ENCODE measurements around the gene PSMB5. TPM values are rescaled to one million over a fixed set of nuclear protein-coding genes. Genes with fewer than 3 reads are reported as not detected.
"Not testable (repeated sequence)": the region's sequence is repeated elsewhere in the genome, so short reads cannot be mapped to it uniquely, and the experiment has no call there.

Gene PSMB5
- total and polyA plus RNA-seq, 9 donors: 65.3 to 144 (median 79.9) TPM

- WGBS, 3 donors: 53 to 62% (median 55%) methylated on average over 5 of the region's 5 CpGs
- Histone ChIP-seq H3K36me3 (no peaks in the 10 kb centered on the region), H3K27ac (no peak overlapping the region), H3K27me3 (no peaks in the 10 kb centered on the region), H3K4me3 (peak overlapping the region; percentile 56), H3K9me3 (no peaks in the 10 kb centered on the region), H3K4me1 (ENCODE audit: insufficient read depth) (peaks cover 6% of the 10 kb centered on the region)
- intact Hi-C loops (cut with DNase I): loop anchor here in 1 of 4 donors (5.0 kb wide), 1 partner anchor 296 kb away; the partner anchor contains the start of gene PPP1R3E
- TF ChIP-seq CTCF (IDR thresholded peaks at IDR 0.05): no peak
- TF ChIP-seq POLR2A (IDR thresholded peaks at IDR 0.05): no peak
- no peak for TF ChIP-seq EP300 (IDR thresholded peaks at IDR 0.05)
- DNase-seq: no peak
Measured at GRCh38 chr14:23006188-23006534, 28.5 kb downstream of the PSMB5 start.

GRCh38 chr14:23005451-23006187 is 29.1 kb downstream of the PSMB5 start:
- no peaks in the 10 kb centered on the region for H3K36me3 ChIP-seq
- no peak overlapping the region for H3K27ac ChIP-seq
- no peak for DNase-seq
- H3K27me3 ChIP-seq: no peaks in the 10 kb centered on the region
- no peak overlapping the region for H3K4me3 ChIP-seq
- TF ChIP-seq CTCF (IDR thresholded peaks at IDR 0.05): no peak
- no peak for TF ChIP-seq EP300 (IDR thresholded peaks at IDR 0.05)
- TF ChIP-seq POLR2A (IDR thresholded peaks at IDR 0.05): no peak
- WGBS, 3 donors: 67 to 76% (median 72%) methylated on average over 3 of the region's 3 CpGs
- H3K4me1 ChIP-seq (ENCODE audit: insufficient read depth): peaks cover 6% of the 10 kb centered on the region
- H3K9me3 ChIP-seq: no peaks in the 10 kb centered on the region
- intact Hi-C loops (cut with DNase I): loop anchor here in 1 of 4 donors (5.0 kb wide), 1 partner anchor 297 kb away; the partner anchor contains the start of gene PPP1R3E

GRCh38 chr14:23004274-23004673 is 30.4 kb downstream of the PSMB5 start:
- H3K36me3 ChIP-seq; intact Hi-C loops (cut with DNase I); DNase-seq; H3K9me3 ChIP-seq; H3K27me3 ChIP-seq; H3K27ac ChIP-seq; H3K4me3 ChIP-seq; H3K4me1 ChIP-seq (ENCODE audit: insufficient read depth): not testable (repeated sequence)
- WGBS, 3 donors: 90 to 98% (median 97%) methylated on average over 4 of the region's 4 CpGs

GRCh38 chr14:23002592-23002991 is 32.1 kb downstream of the PSMB5 start:
- intact Hi-C loops (cut with DNase I): no loop called here
- H3K27me3 ChIP-seq: no peaks in the 10 kb centered on the region
- no peak overlapping the region for H3K4me3 ChIP-seq
- TF ChIP-seq POLR2A (IDR thresholded peaks at IDR 0.05) (no peak), CTCF (IDR thresholded peaks at IDR 0.05) (no peak), EP300 (IDR thresholded peaks at IDR 0.05) (no peak)
- no peaks in the 10 kb centered on the region for H3K36me3 ChIP-seq
- H3K4me1 ChIP-seq (ENCODE audit: insufficient read depth): peaks cover 4% of the 10 kb centered on the region
- H3K27ac ChIP-seq: no peak overlapping the region
- WGBS, 3 donors: 95 to 97% (median 95%) methylated on average over 3 of the region's 3 CpGs
- H3K9me3 ChIP-seq: no peaks in the 10 kb centered on the region
- no peak for DNase-seq

- Histone ChIP-seq H3K4me1 (ENCODE audit: insufficient read depth) (peaks cover 4% of the 10 kb centered on the region), H3K27me3 (no peaks in the 10 kb centered on the region), H3K4me3 (no peak overlapping the region), H3K9me3 (no peaks in the 10 kb centered on the region), H3K27ac (no peak overlapping the region), H3K36me3 (no peaks in the 10 kb centered on the region)
- no peak for DNase-seq
- WGBS, 3 donors: 97 to 98% (median 97%) methylated on average over 2 of the region's 2 CpGs
- intact Hi-C loops (cut with DNase I): no loop called here
- TF ChIP-seq POLR2A (IDR thresholded peaks at IDR 0.05): no peak
- no peak for TF ChIP-seq EP300 (IDR thresholded peaks at IDR 0.05)
- no peak for TF ChIP-seq CTCF (IDR thresholded peaks at IDR 0.05)
Measured at GRCh38 chr14:23000860-23001259, 33.8 kb downstream of the PSMB5 start.
